Adrenal gland (tissue), 5 donors: ENCODE results near the gene ZFAND5.

Experiments
- POLR2A ChIP-seq, 2 donors: fragments of 450-650 bp; IDR thresholded peaks; one replicate each; pipeline ENCODE4 v1.6.1; 2017; ENCODE audit warnings: antibody characterized with exemption in 2 of 2, mild to moderate bottlenecking in 2 of 2, moderate library complexity in 1 of 2
- TF ChIP-seq, protein P1 (sequence below), 6 experiments: fragments of 450-650 bp in 4 of 6; fragments of 200-600 bp in 2 of 6; sonication (generic) in 1 of 6; IDR thresholded peaks; 1 replicate in 5 of 6; 2 replicates in 1 of 6; pipeline versions ENCODE4 v1.5.1 to v1.8.0; 2016 to 2021; ENCODE audit warnings: antibody characterized with exemption in 6 of 6, mild to moderate bottlenecking in 2 of 6, moderate library complexity in 1 of 6
- donor health status: DM: no; HTN: no; CAD: no.

DNA sequence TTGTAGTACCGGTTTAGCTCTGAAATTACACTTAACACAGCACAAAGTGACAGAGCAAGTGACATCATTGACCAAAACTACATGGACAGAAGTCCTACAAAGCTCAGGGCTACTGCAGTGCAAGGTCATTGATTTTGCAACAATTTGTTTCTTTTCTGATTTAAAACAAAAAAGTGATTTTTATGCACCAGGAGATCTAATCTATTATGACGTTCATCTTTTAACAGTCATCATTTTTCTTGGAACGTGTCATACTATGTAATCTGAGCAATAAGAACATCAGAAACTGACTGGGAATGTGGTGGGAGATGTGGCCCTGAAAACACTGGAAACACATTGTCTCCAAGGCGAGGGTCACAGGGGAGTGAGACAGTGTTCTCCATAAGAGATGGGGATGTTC lies 17.4 kb upstream of the ZFAND5 start:
- no peak for TF ChIP-seq POLR2A (IDR thresholded peaks at IDR 0.05)
- TF ChIP-seq, protein P1, sequence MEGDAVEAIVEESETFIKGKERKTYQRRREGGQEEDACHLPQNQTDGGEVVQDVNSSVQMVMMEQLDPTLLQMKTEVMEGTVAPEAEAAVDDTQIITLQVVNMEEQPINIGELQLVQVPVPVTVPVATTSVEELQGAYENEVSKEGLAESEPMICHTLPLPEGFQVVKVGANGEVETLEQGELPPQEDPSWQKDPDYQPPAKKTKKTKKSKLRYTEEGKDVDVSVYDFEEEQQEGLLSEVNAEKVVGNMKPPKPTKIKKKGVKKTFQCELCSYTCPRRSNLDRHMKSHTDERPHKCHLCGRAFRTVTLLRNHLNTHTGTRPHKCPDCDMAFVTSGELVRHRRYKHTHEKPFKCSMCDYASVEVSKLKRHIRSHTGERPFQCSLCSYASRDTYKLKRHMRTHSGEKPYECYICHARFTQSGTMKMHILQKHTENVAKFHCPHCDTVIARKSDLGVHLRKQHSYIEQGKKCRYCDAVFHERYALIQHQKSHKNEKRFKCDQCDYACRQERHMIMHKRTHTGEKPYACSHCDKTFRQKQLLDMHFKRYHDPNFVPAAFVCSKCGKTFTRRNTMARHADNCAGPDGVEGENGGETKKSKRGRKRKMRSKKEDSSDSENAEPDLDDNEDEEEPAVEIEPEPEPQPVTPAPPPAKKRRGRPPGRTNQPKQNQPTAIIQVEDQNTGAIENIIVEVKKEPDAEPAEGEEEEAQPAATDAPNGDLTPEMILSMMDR (IDR thresholded peaks at IDR 0.05), result no peak
